Epithelial cell of esophagus (primary cell): ENCODE measurements around the gene CACNA2D2.

ENCODE experiments used
- DNase-seq: peaks from one replicate; pipeline ENCODE4 v3.0.0; 2010; ENCODE audit warnings: low read depth
- H3K4me3 ChIP-seq: 2 replicates; pipeline ENCODE4 v1.5.1; 2011; ENCODE audit warnings: mild to moderate bottlenecking, low read length, control low read depth
- CTCF ChIP-seq: IDR thresholded peaks from 2 replicates; pipeline ENCODE4 v1.5.1; 2011; ENCODE audit warnings: low read depth, mild to moderate bottlenecking, low read length, control low read depth, inconsistent platforms; ENCODE audit not compliant: insufficient read depth; ENCODE audit errors: missing control alignments

The CACNA2D2 gene

GRCh38 chr3:50444213-50444612 is 59.2 kb downstream of the CACNA2D2 start:
- H3K4me3 ChIP-seq, result no peak overlapping the region
- no peak for TF ChIP-seq CTCF
- no peak for DNase-seq

- TF ChIP-seq CTCF, result no peak
- DNase-seq, result no peak
- no peak overlapping the region for H3K4me3 ChIP-seq
Measured at GRCh38 chr3:50442945-50443579, 60.4 kb downstream of the CACNA2D2 start.

GRCh38 chr3:50441424-50442217 is 61.8 kb downstream of the CACNA2D2 start:
- no peak for DNase-seq
- no peak overlapping the region for H3K4me3 ChIP-seq
- no peak for TF ChIP-seq CTCF

GRCh38 chr3:50436114-50436674 is 67.2 kb downstream of the CACNA2D2 start:
- DNase-seq, result peak; percentile 50
- TF ChIP-seq CTCF, result peak; percentile 73
- no peak overlapping the region for H3K4me3 ChIP-seq

GRCh38 chr3:50435371-50436113 is 67.9 kb downstream of the CACNA2D2 start:
- H3K4me3 ChIP-seq, result no peak overlapping the region
- DNase-seq, result no peak
- no peak for TF ChIP-seq CTCF

GRCh38 chr3:50433954-50434353 is 69.5 kb downstream of the CACNA2D2 start:
- TF ChIP-seq CTCF, result no peak
- H3K4me3 ChIP-seq, result no peak overlapping the region
- DNase-seq, result no peak
